GM12892 (cell line): Measurements from ENCODE around the gene ANXA11.
"Not testable (repeated sequence)": the region's sequence is repeated elsewhere in the genome, so short reads cannot be mapped to it uniquely, and the experiment has no call there.

Experiments
- DNase-seq: peaks from one replicate; pipeline ENCODE4 v3.0.0; 2011; ENCODE audit not compliant: insufficient read length
- FAIRE-seq: peaks from 2 replicates; lab custom pipeline; 2011; peaks lifted over from hg19 to GRCh38; lab: Jason Lieb, UNC
- POLR2A ChIP-seq: IDR thresholded peaks from 2 replicates; pipeline ENCODE4 v1.6.1; 2011; ENCODE audit warnings: low read depth, low read length, control low read depth
- POLR2AphosphoS5 ChIP-seq: IDR thresholded peaks from 2 replicates; pipeline ENCODE4 v1.6.1; 2011; ENCODE audit warnings: low read depth, low read length, control low read depth
- TAF1 ChIP-seq: IDR thresholded peaks from 2 replicates; pipeline ENCODE4 v1.6.1; 2011; ENCODE audit warnings: low read depth, mild to moderate bottlenecking, control low read depth, low read length, borderline replicate concordance

ANXA11 gene

DNA sequence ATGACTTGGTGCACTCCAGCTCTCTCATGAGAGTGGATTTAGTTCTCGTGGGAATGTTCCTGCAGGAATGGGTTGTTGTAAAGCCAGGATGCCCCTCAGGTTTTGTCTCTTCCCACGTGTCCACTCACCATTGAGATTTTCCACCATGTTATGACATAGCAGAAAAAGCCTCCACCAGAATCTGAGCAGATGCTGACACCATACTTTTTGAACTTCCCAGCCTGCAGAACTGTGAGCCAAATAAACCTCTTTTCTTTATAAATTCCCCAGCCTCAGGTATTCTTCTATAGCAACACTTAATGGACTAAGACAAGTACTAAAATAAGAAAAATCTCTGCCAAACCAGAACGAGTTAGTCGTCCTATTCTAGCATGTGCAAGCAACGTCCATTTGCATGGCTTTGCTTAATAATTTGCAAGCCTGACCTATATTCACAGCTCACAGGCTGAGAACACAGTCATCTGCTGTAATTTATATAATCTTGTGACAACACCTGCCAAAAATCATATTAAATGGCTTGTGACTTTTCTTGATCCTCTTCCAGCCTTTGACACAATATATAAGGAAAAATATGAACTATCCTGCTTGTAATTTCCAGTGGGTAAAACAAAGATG is 9.1 kb upstream of the ANXA11 start:
- not testable (repeated sequence) for DNase-seq, FAIRE-seq

DNA sequence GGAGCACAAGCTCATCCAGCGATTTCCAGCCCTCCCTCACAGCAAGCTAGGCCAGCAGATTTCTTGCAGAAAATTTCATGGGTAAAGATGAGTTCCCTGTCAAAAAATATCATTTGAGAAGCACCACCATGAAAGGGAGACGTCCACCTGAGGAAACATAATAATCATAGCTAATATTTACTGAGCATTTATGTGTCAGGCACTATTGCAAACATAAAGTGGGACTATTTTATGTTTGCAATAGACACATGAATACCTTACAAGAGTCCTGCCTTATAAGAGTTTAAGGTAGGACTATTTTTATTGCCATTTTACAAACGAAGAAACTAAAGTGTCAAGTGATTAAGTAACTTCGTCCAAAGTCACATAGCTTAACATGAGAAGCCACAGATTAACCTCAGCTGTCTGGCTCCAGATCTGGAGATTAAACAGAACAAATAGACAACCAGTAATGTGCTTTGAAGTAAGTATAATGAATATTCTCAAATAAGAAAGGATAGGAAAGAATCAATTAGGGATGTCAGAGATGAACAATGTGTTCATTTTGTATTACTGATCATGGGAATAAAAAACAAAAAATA is 7.3 kb upstream of the ANXA11 start:
- not testable (repeated sequence) for DNase-seq, FAIRE-seq

DNA sequence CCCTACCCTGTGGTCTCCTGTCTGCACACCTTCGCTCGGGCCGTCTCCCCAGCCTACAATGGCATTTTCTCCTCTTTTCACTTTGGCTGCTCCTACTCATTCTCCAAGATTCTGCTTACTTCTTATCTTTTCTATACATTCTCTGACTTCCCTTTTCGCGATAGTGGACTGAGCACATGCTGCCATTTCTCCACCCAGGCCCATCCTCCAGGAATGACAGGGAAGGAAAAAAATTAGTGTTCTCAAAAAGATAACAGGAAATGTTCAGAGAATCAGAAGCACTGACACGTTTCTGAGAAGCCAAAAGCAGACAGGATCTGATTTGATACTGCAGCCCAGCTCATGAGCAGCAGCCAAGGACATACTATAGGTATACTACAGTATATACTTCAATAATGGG is 6.4 kb upstream of the ANXA11 start:
- DNase-seq = no peak

GRCh38 chr10:80210259-80210658 is 4.9 kb upstream of the ANXA11 start:
- TF ChIP-seq POLR2A (no peak), TAF1 (no peak), POLR2AphosphoS5 (no peak)
- DNase-seq (no peak), FAIRE-seq (no peak)

More for the DNA sequence above, 6.4 kb upstream of the ANXA11 start:
- TF ChIP-seq POLR2A (no peak), TAF1 (no peak), POLR2AphosphoS5 (no peak)
- no peak for FAIRE-seq

DNA sequence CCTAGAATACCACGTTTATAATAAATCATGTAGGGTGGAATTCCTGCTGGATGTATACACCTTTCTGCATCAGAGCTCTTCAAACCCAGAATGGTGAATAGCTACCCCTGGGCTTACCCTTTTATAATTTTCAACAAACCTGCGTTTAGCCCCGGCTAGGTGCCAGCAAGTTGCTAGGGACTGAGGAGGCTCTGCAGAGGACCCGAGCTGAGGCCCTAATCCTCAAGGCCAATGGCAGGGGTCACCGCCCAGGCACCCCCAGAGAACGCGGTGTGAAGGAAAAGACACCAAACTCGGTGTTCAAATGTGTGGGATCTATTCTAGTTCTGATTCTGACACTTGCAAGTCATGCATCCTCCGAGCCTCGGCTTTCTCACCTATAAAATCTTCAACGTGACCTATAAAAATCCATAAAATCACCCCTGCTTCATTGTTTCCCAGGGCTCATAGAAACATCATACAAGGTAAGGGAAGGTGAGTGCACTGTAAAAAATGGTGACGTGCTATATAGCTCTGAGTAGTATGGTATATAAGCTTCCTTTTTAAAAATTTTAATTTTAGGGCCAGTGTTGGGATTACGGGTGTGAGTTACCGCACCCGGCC is 2.5 kb upstream of the ANXA11 start:
- no peak for FAIRE-seq
- TF ChIP-seq TAF1 (no peak), POLR2A (no peak), POLR2AphosphoS5 (no peak)
- no peak for DNase-seq

DNA sequence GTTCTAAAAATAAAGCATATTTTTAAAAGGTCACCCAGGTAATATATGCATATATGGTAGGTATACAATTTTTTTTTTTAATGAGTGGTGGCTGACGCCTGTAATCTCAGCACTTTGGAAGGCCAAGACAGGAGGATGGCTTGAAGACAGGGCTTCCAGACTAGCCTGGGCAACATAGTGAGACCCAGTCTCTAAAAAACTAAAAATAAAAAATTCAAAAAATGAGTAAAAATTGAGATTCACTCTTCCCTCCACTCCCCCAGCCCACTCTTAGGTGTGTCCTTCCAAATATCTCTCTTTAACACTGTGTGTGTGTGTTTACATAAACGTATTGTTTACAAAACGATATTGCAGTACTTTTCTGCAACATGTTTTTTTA is 929 bp upstream of the ANXA11 start:
- no peak for FAIRE-seq
- TF ChIP-seq POLR2A (no peak), TAF1 (no peak), POLR2AphosphoS5 (no peak)

GRCh38 chr10:80204677-80205476 is 460 bp downstream of the ANXA11 start:
- DNase-seq (peak; percentile 48), FAIRE-seq (no peak)
- TF ChIP-seq POLR2A (no peak), TAF1 (no peak), POLR2AphosphoS5 (no peak)

More for the DNA sequence above, 929 bp upstream of the ANXA11 start:
- no peak for DNase-seq

- no peak for FAIRE-seq
- TF ChIP-seq POLR2AphosphoS5 = no peak
- TF ChIP-seq TAF1 = no peak
- TF ChIP-seq POLR2A = no peak
- DNase-seq = no peak
These were observed 1.3 kb downstream of the ANXA11 start for GRCh38 chr10:80203835-80204676.

DNA sequence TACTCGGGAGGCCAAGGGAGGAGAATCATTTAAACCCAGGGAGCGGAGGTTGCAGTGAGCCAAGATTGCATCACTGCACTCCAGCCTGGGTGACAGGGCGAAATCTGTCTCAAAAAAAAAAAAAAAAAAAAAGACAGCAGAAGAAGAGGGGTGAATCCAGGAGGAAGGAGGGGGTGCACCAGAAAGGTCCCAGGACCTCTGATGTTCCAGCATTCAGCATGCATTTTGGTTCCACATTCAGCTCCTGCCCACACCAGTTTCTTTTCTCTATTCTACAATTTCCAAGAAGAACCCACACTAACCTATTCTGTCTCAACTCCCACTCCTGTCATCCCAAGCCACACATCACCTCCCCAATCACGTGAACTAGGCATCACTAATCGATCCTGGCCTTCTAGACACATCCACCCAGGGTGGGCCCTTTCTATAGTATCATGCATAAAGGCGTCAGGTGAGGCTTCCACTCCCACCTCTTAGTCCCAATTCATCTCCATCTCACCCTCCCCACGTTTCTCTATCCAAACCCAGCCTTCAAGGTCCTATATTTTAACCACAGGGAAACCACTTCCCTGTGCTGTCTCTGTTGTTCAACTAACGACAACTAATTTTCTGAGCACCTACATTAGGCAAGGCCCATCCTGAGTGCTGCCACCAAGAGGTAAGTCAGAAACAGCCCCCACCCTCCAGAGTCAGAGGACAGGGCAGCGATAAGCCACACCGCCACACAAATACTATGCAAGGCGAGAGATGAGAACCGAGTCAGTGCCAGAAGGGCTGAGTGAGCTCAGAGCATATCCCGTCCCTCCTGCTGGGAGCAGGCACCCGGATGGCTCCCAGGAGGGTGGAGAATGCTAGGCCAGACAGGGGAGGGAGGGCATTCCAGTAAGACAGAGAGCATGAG is 2.2 kb downstream of the ANXA11 start:
- TF ChIP-seq POLR2AphosphoS5 (no peak), TAF1 (0 out of 2 replicates have a peak, but pooled peaks have one; percentile 19), POLR2A (0 out of 2 replicates have a peak, but pooled peaks have one; percentile 40)
- DNase-seq (peak; percentile 41), FAIRE-seq (peak; percentile 74)

DNA sequence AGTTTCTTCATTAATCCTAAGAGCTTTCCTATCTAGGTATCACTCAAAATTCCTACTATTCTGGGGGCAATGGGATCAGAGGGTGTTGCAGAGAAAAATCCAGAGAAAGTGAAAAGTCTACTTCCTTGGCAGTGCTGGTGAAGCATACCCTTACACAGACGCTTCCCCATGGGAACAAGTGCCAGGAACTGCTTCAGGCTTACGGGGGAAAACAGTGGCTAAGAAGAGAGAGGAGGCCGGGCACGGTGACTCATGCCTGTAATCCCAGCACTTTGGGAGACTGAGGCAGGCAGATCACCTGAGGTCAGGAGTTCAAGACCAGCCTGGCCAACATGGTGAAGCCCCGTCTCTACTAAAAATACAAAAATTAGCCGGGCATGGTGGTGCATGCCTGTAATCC is 2.8 kb downstream of the ANXA11 start:
- FAIRE-seq, DNase-seq: not testable (repeated sequence)

DNA sequence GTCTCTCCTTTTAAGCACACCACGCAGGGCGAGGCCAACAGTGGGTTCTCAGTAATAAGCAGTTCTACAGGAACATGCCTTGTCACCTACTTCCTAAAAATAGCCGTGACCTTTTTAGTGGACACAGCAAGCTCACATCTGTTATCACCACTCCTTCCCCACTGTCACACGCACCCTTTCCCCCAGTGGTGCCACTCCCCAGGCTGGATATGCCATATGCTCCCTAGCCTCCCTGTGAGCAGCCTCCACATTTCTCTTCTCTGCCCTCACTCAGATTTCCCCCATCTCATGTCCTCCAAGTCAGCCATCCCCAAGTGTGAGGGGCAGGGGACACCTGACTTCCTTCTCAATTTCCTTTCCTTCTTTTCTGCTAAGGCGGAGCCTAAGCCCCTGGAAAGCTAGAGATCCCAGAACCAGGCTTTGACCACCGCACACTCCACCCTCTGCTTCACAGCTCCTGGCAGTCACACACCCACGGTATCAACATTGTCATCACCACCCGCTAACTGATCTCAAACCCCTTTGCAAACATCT is 3.7 kb downstream of the ANXA11 start:
- no peak for FAIRE-seq
- DNase-seq = no peak
- TF ChIP-seq POLR2A = no peak
- TF ChIP-seq TAF1 = no peak
- TF ChIP-seq POLR2AphosphoS5 = no peak
